Measurements from ENCODE around the gene IFT52. TPM values are rescaled to one million over a fixed set of nuclear protein-coding genes. Genes with fewer than 3 reads are reported as not detected.

IFT52 gene, protein sequence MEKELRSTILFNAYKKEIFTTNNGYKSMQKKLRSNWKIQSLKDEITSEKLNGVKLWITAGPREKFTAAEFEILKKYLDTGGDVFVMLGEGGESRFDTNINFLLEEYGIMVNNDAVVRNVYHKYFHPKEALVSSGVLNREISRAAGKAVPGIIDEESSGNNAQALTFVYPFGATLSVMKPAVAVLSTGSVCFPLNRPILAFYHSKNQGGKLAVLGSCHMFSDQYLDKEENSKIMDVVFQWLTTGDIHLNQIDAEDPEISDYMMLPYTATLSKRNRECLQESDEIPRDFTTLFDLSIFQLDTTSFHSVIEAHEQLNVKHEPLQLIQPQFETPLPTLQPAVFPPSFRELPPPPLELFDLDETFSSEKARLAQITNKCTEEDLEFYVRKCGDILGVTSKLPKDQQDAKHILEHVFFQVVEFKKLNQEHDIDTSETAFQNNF
- total RNA-seq, result 41.6 to 44.7 TPM (median 42.3 TPM) in 3 replicates

DNA sequence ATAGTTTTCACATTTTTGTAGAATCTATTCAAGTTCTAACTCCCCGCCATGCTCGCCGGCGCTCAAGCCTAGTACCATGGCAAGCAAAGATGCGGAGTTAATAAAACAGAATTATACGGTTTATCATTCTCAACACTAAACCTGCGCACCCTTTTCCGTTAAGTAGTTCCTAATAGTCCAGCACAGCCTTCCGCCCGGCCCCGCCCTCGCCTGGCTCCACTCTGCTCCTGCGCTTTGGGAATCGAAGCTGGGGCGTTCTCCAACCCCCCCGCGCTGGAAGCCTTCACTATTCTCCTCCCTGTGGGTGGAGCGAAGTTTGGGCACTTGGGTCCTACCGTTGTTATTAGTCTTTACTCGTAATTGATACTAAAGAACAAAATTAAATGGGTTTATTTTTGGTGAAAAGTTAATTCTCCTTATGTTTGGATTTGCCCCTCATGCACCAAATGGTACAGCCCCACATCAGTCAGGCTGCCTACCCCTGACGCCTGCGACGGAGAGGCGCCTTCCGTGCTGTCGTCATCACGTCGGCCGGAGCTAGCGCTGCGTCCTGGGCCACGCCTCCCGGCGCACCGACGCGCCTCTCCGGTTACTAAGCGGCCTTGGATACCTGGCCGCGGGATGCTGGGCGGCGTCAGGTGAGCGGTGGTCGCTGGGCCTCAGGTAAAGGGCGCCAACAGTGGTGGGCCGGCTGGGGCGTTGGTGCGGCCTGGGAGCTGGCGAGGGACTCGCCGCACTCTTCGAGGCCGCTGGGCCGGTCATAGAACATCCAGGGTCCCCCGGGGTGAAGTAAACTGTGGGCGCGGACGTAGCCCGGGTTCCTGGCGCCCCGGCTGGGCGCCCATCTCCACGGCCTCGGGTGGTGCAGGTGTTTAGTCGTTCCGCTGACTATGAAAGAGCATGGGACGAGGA, at the start of gene IFT52:
TSS of gene IFT52 (plus strand) at position 546 of the 912 bp plus-strand sequence. CDS start 3,762 bp downstream, outside the sequence.
- peak within 1 kb of the TSS; percentile 98 for H3K27ac Mint-ChIP-seq
- H3K9me3 Mint-ChIP-seq, result no peaks in the 10 kb centered on the region
- H3K27me3 Mint-ChIP-seq (ENCODE audit: low read depth), result no peaks in the 10 kb centered on the region

DNA sequence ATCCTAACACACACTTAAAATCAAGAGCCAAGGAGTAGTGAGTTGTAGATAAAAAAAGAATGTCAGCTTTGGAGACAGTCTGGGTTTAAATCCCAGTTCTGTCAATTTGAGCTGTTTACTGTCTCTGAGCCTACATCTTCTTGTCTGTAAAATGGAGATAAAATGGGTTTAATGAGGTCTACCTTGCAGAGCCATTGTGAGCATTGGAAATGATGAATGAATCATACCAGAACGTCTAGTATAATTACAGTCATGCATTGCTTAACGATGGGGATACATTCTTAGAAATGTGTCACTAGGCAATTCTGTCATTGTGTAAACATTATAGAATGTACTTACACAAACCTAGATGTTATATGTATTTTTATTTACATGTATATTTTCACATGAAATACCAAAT, 49.5 kb upstream of the IFT52 start:
- Mint-ChIP-seq H3K4me3 (no peak overlapping the region), H3K36me3 (peaks cover 12% of the 10 kb centered on the region), H3K4me1 (no peaks in the 10 kb centered on the region), H3K27ac (no peak overlapping the region), H3K27me3 (ENCODE audit: low read depth) (no peaks in the 10 kb centered on the region), H3K9me3 (no peaks in the 10 kb centered on the region)
- DNase-seq (ENCODE audit: low spot score in 2 of 2, unreplicated experiment in 2 of 2), result no peak
- TF ChIP-seq, protein P1, sequence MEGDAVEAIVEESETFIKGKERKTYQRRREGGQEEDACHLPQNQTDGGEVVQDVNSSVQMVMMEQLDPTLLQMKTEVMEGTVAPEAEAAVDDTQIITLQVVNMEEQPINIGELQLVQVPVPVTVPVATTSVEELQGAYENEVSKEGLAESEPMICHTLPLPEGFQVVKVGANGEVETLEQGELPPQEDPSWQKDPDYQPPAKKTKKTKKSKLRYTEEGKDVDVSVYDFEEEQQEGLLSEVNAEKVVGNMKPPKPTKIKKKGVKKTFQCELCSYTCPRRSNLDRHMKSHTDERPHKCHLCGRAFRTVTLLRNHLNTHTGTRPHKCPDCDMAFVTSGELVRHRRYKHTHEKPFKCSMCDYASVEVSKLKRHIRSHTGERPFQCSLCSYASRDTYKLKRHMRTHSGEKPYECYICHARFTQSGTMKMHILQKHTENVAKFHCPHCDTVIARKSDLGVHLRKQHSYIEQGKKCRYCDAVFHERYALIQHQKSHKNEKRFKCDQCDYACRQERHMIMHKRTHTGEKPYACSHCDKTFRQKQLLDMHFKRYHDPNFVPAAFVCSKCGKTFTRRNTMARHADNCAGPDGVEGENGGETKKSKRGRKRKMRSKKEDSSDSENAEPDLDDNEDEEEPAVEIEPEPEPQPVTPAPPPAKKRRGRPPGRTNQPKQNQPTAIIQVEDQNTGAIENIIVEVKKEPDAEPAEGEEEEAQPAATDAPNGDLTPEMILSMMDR (IDR thresholded peaks at IDR 0.05; ENCODE audit: unreplicated experiment), result no peak

More for the DNA sequence above, at the start of gene IFT52:
- Mint-ChIP-seq H3K36me3 (peaks cover 10% of the 10 kb centered on the region), H3K4me3 (peak within 1 kb of the TSS; percentile 84), H3K4me1 (peaks cover 22% of the 10 kb centered on the region)
- DNase-seq (ENCODE audit: low spot score in 2 of 2, unreplicated experiment in 2 of 2), result peak; percentile 84 to 89
- TF ChIP-seq, protein P1 (IDR thresholded peaks at IDR 0.05; ENCODE audit: unreplicated experiment), result no peak

DNA sequence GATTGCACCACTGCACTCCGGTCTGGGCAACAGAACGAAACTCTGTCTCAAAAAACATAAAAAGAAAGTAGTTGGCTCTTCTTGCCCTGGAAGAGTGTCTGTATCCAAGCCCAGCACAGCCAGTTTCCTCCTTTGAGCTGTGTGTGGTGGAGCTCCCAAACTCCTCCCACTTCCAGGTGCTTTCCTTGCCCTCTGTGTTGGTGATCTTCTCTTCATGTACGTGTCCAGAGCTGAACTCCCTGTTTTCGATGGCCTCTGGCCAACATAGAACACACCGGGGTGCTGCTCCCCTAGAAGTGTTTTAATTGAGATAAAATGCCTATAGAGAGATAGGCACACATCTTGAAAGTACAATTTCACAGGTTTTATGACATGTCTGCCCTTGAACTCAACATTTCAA, 48.6 kb upstream of the IFT52 start:
- H3K9me3 Mint-ChIP-seq, result peaks cover 6% of the 10 kb centered on the region
- no peak overlapping the region for H3K4me3 Mint-ChIP-seq
- no peaks in the 10 kb centered on the region for H3K4me1 Mint-ChIP-seq
- TF ChIP-seq, protein P1 (IDR thresholded peaks at IDR 0.05; ENCODE audit: unreplicated experiment), result no peak
- peaks cover 16% of the 10 kb centered on the region for H3K36me3 Mint-ChIP-seq
- H3K27me3 Mint-ChIP-seq (ENCODE audit: low read depth), result no peaks in the 10 kb centered on the region
- H3K27ac Mint-ChIP-seq, result no peak overlapping the region
- no peak for DNase-seq (ENCODE audit: low spot score in 2 of 2, unreplicated experiment in 2 of 2)

DNA sequence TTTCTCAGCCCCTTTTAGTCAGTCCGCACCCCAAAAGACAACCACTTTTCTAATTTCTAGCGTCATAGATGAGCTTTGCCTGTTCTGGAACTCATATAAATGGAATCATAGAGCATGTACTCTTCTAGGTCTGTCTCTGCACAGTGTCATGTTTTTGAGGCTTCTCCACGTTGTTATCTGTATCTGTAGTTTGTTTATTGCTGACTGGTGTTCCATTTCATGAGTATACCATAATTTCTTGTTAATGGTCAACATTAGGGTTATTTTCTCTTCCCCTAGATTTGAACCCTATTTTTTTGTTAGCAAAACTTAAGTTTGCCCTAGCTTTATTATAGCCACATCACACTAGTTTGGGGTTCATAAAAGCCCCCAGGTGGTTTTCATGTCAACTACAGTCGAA, 48.1 kb upstream of the IFT52 start:
- TF ChIP-seq, protein P1 (IDR thresholded peaks at IDR 0.05; ENCODE audit: unreplicated experiment), result no peak
- Mint-ChIP-seq H3K27me3 (ENCODE audit: low read depth) (no peaks in the 10 kb centered on the region), H3K27ac (no peak overlapping the region), H3K4me3 (no peak overlapping the region), H3K9me3 (peaks cover 11% of the 10 kb centered on the region), H3K36me3 (peaks cover 20% of the 10 kb centered on the region), H3K4me1 (no peaks in the 10 kb centered on the region)
- DNase-seq (ENCODE audit: low spot score in 2 of 2, unreplicated experiment in 2 of 2), result no peak

DNA sequence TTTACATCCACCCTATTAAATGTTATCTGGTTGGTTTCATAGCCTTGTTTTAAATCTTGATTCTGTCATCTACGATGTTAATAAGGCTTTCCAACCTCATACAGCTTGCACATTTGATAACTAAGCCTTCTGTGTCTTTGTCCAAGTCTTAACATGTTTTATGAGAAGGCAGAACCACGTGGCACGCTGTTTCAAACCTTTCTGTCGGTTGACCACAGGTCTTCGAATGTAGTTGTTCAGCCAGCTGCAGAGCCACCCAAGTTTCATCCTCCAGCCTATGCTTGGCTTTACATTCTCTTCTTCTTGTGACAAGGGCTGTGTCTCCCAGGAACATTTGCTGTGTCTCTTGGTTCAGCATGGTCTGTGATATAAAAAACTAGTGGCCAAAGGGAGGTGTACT, 47.6 kb upstream of the IFT52 start:
- Mint-ChIP-seq H3K4me3 (no peak overlapping the region), H3K36me3 (peaks cover 25% of the 10 kb centered on the region), H3K9me3 (peaks cover 16% of the 10 kb centered on the region), H3K4me1 (no peaks in the 10 kb centered on the region), H3K27me3 (ENCODE audit: low read depth) (no peaks in the 10 kb centered on the region), H3K27ac (no peak overlapping the region)
- TF ChIP-seq, protein P1 (IDR thresholded peaks at IDR 0.05; ENCODE audit: unreplicated experiment), result no peak
- DNase-seq (ENCODE audit: low spot score in 2 of 2, unreplicated experiment in 2 of 2), result no peak
